ENCODE results near the gene SLC24A3. TPM values are rescaled to one million over a fixed set of nuclear protein-coding genes. Genes with fewer than 3 reads are reported as not detected.

SLC24A3 gene
- total RNA-seq (2021; fragmentation: NEBNext Ultra II Directional; extraction: Animal tissue kit (Norgen Biotek cat#: 25700)) = not detected
- long read RNA-seq = 0 reads

DNA sequence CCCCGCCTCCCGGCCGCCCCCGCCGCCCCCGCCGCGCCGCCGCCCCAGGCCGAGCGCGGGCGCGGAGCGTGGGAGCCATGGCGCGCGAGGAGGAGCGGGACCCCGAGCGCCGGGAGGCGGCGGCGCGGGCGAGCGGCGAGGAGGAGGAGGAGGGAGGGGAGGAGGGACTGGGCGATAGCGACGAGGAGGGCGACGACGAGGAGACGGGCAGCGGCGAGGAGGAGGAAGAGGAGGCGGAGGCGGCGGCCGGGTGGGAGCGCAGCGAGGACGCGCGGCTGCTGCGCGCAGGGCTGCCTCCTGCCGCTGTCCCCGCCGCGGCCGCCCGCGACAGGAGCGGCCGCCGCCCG, at the start of gene SLC24A3:
SLC24A3 (plus strand) TSS at position 174 of the 347 bp plus-strand sequence.
- TF ChIP-seq, protein P1, sequence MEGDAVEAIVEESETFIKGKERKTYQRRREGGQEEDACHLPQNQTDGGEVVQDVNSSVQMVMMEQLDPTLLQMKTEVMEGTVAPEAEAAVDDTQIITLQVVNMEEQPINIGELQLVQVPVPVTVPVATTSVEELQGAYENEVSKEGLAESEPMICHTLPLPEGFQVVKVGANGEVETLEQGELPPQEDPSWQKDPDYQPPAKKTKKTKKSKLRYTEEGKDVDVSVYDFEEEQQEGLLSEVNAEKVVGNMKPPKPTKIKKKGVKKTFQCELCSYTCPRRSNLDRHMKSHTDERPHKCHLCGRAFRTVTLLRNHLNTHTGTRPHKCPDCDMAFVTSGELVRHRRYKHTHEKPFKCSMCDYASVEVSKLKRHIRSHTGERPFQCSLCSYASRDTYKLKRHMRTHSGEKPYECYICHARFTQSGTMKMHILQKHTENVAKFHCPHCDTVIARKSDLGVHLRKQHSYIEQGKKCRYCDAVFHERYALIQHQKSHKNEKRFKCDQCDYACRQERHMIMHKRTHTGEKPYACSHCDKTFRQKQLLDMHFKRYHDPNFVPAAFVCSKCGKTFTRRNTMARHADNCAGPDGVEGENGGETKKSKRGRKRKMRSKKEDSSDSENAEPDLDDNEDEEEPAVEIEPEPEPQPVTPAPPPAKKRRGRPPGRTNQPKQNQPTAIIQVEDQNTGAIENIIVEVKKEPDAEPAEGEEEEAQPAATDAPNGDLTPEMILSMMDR (IDR thresholded peaks at IDR 0.05) = no peak
- Mint-ChIP-seq H3K27ac (no peak within 1 kb of the TSS), H3K4me3 (no peak within 1 kb of the TSS), H3K9me3 (no peaks in the 10 kb centered on the region), H3K4me1 (ENCODE audit: low read depth) (no peaks in the 10 kb centered on the region), H3K36me3 (ENCODE audit: low read depth) (no peaks in the 10 kb centered on the region), H3K27me3 (ENCODE audit: insufficient read depth) (peaks cover 23% of the 10 kb centered on the region; the same call in 1 of the 2 replicates)
- no peak for DNase-seq

DNA sequence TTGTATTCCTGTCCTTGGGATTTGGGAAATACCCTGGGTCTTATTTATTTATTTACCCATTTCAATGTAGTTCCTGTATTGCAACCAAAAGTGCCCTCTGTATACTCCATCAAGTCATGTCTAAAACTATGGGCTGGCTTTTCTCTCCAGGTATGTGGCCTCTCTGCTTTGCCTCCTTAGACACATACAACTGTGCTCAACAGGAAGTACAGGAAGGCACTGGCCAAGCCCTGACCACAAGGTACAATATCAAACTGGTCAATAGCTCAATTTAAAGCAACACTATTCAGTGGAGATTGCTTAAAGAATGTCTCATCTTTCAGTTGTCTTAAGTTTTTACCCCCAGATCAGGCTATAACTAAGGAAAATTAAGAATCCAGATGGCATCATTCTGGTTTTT, 42.3 kb upstream of the SLC24A3 start:
- Mint-ChIP-seq H3K4me1 (ENCODE audit: low read depth) (no peaks in the 10 kb centered on the region), H3K27me3 (ENCODE audit: insufficient read depth) (no peaks in the 10 kb centered on the region), H3K36me3 (ENCODE audit: low read depth) (no peaks in the 10 kb centered on the region), H3K27ac (no peak overlapping the region), H3K9me3 (peaks cover 40% of the 10 kb centered on the region), H3K4me3 (no peak overlapping the region)
- DNase-seq = no peak
- TF ChIP-seq, protein P1 (IDR thresholded peaks at IDR 0.05) = no peak

DNA sequence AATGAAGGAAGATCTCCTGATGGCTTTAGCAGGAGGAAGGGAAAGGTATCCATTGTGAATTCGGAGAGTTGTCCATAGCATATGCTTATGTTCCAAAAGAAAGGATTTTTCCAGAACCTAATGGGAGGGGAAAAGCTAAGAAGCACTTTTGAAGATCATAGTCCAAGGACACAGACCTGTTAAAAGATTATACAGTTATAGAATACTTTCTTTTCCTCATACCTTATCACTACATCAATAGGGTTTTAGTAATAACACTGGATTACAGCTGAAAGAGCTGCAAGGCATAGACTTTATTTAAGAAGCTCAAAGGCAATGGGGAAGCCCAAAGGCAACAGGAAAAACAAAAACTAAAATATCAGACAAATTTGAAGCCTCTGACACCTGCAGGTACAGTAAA, 39.8 kb upstream of the SLC24A3 start:
- Mint-ChIP-seq H3K9me3 (peaks cover 26% of the 10 kb centered on the region), H3K36me3 (ENCODE audit: low read depth) (no peaks in the 10 kb centered on the region), H3K27ac (no peak overlapping the region), H3K27me3 (ENCODE audit: insufficient read depth) (no peaks in the 10 kb centered on the region), H3K4me1 (ENCODE audit: low read depth) (no peaks in the 10 kb centered on the region), H3K4me3 (no peak overlapping the region)
- TF ChIP-seq, protein P1 (IDR thresholded peaks at IDR 0.05) = no peak
- DNase-seq = no peak

DNA sequence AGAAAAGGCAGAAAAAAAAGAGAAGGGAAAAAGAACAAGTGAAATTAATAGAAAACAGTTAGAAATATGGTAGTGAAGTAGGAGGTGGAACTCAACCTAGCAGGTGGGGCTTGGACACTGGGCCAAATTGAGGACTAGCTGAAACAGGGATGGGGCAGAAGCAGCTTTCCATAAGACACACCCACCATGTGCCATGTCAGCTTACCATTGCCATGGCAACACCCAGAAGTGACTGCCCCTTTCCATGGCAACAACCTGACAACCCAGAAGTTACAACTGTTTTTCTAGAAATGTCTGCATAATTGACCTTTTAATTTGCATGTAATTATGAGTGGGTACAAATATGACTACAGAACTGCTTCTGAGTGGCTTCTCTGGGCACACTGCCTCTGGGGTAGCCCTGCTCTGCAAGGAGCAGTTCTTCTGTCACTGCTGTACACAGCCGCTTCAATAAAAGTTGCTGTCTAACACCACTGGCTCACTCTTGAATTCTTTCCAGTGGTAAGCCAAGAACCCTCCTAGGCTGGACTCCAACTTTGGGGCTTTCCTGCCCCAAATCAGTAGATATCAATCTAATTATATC, 35.9 kb upstream of the SLC24A3 start:
- no peaks in the 10 kb centered on the region for H3K4me1 Mint-ChIP-seq (ENCODE audit: low read depth)
- H3K4me3 Mint-ChIP-seq = no peak overlapping the region
- H3K27ac Mint-ChIP-seq = no peak overlapping the region
- DNase-seq = no peak
- H3K27me3 Mint-ChIP-seq (ENCODE audit: insufficient read depth) = no peaks in the 10 kb centered on the region
- TF ChIP-seq, protein P1 (IDR thresholded peaks at IDR 0.05) = no peak
- no peaks in the 10 kb centered on the region for H3K36me3 Mint-ChIP-seq (ENCODE audit: low read depth)
- peaks cover 19% of the 10 kb centered on the region for H3K9me3 Mint-ChIP-seq

DNA sequence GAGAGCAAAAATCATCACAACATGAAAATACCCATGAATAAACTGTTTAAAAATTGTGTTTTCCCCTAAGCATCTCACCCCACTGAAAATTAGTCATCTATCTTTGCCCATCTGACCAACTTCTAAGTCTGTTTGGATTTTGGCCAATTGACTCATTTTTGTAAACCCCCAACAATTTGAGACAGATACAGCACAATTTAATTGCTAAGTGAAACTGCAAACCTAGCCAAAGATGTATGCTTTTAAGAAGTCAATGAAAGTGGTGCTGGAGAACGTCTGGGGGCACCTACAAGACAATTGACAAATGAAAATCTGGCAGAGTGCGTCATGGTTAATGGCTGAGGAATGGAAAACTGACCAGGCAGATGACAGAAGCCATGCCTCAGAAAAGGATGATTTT, 30.9 kb upstream of the SLC24A3 start:
- Mint-ChIP-seq H3K27me3 (ENCODE audit: insufficient read depth) (no peaks in the 10 kb centered on the region), H3K27ac (no peak overlapping the region), H3K36me3 (ENCODE audit: low read depth) (no peaks in the 10 kb centered on the region), H3K4me3 (no peak overlapping the region), H3K4me1 (ENCODE audit: low read depth) (no peaks in the 10 kb centered on the region), H3K9me3 (peaks cover 4% of the 10 kb centered on the region; the same call in 1 of the 2 replicates)
- no peak for DNase-seq
- TF ChIP-seq, protein P1 (IDR thresholded peaks at IDR 0.05) = no peak
